HS-27A (cell line): Measurements from ENCODE around the gene PTGES.

Experiments used
- DNase-seq: peaks from one replicate; pipeline ENCODE4 v3.0.0-alpha.2; 2012; ENCODE audit warnings: low read depth, missing footprints

PTGES gene

GRCh38 chr9:129740666-129741464, 12.0 kb downstream of the PTGES start:
- no peak for DNase-seq

- no peak for DNase-seq
Observed at GRCh38 chr9:129740174-129740573, 12.7 kb downstream of the PTGES start.

- DNase-seq, result no peak
Observed at GRCh38 chr9:129739432-129739831, 13.4 kb downstream of the PTGES start.

GRCh38 chr9:129737479-129738274, 15.2 kb downstream of the PTGES start:
- no peak for DNase-seq

GRCh38 chr9:129736334-129736733, 16.5 kb downstream of the PTGES start:
- no peak for DNase-seq

- no peak for DNase-seq
Observed at GRCh38 chr9:129735546-129735945, 17.3 kb downstream of the PTGES start.

- DNase-seq, result no peak
Observed at GRCh38 chr9:129733632-129733953, 19.2 kb downstream of the PTGES start.

- DNase-seq, result no peak
Observed at GRCh38 chr9:129732946-129733631, 19.8 kb downstream of the PTGES start.

- no peak for DNase-seq
Observed at GRCh38 chr9:129732100-129732499, 20.7 kb downstream of the PTGES start.

GRCh38 chr9:129731477-129732085, 21.3 kb downstream of the PTGES start:
- no peak for DNase-seq

- DNase-seq, result no peak
Observed at GRCh38 chr9:129728744-129729143, 24.1 kb downstream of the PTGES start.

- DNase-seq, result peak; percentile 29
Observed at GRCh38 chr9:129726322-129727160, 26.3 kb downstream of the PTGES start.

- no peak for DNase-seq
Observed at GRCh38 chr9:129725795-129726251, 27.0 kb downstream of the PTGES start.

- DNase-seq, result no peak
Observed at GRCh38 chr9:129724456-129725190, 28.2 kb downstream of the PTGES start.

- DNase-seq, result no peak
Observed at GRCh38 chr9:129722913-129723312, 29.9 kb downstream of the PTGES start.

- DNase-seq, result no peak
Observed at GRCh38 chr9:129720865-129721545, 31.8 kb downstream of the PTGES start.

- no peak for DNase-seq
Observed at GRCh38 chr9:129720181-129720864, 32.5 kb downstream of the PTGES start.

GRCh38 chr9:129719135-129719534, 33.7 kb downstream of the PTGES start:
- no peak for DNase-seq

- DNase-seq, result no peak
Observed at GRCh38 chr9:129718647-129719046, 34.2 kb downstream of the PTGES start.
